Measurements from ENCODE around the gene FBXW12. TPM values are rescaled to one million over a fixed set of nuclear protein-coding genes. Genes with fewer than 3 reads are reported as not detected.

The FBXW12 gene
- total and polyA plus RNA-seq, 2 donors (not counting 3 experiments of a cell fraction or from before 2014, with no cell fraction given): not detected

- no peak for FAIRE-seq
Observed at GRCh38 chr3:48406443-48407431, 34.7 kb downstream of the FBXW12 start.

GRCh38 chr3:48407542-48408099 lies 35.6 kb downstream of the FBXW12 start:
- no peaks in the 10 kb centered on the region for H3K9me1 ChIP-seq (replicated peaks; ENCODE audit: control insufficient read depth, extremely low read depth, insufficient read depth, low read length)
- no peaks in the 10 kb centered on the region for H4K20me1 ChIP-seq (replicated peaks; ENCODE audit: control insufficient read depth, extremely low read depth, insufficient read depth, low read length)
- no peak overlapping the region for H3K9ac ChIP-seq (replicated peaks; ENCODE audit: extremely low read depth, insufficient read depth, low read length)
- H3K79me2 ChIP-seq (ENCODE audit: control insufficient read depth, insufficient read depth, low read length): no peaks in the 10 kb centered on the region
- BruUV-seq (replicated peaks): no TSS peak
- H3K4me2 ChIP-seq (ENCODE audit: insufficient read depth, low read length): no peak overlapping the region
- peaks cover 1% of the 10 kb centered on the region for H3K4me1 ChIP-seq (ENCODE audit: control insufficient read depth, extremely low read depth, insufficient read depth, low read length)
- H3K27ac ChIP-seq (ENCODE audit: insufficient read depth, low read depth, low read length): no peak overlapping the region
- no peak overlapping the region for H2AFZ ChIP-seq (ENCODE audit: low read depth, low read length)
- CTCF ChIA-PET: interaction anchor here (1.0 to 12.6 kb wide), 2 partner anchors 17 to 29 kb away, joined by 3 to 716 read pairs; no protein-coding TSS in a partner anchor
- H3K36me3 ChIP-seq (ENCODE audit: control insufficient read depth in 2 of 2, extremely low read depth in 1 of 2, insufficient read depth in 2 of 2, low read length in 2 of 2): peaks cover 0 to 34% of the 10 kb centered on the region in 2 experiments
- no peak for FAIRE-seq
- no peaks in the 10 kb centered on the region for H3K27me3 ChIP-seq (ENCODE audit: control insufficient read depth in 2 of 2, insufficient read depth in 2 of 2, low read length in 2 of 2)
- intact Hi-C loops (cut with micrococcal nuclease) (no loop called here), dilution Hi-C loops (cut with MboI; ENCODE audit: extremely low pct_ligation_motif_present, low sequenced_read_pairs) (no loop called here)
- H3K9me3 ChIP-seq (replicated peaks; ENCODE audit: control insufficient read depth, insufficient read depth, low read length): no peaks in the 10 kb centered on the region
- H3K4me3 ChIP-seq (replicated peaks in 1 of 3; ENCODE audit: insufficient read depth in 1 of 3, low read depth in 1 of 3, low read length in 3 of 3): no peak overlapping the region
- no peak for DNase-seq (ENCODE audit: low read depth, low spot score)
- POLR2A ChIA-PET: interaction anchor here (0.6 kb wide), 1 partner anchor 214 kb away, joined by 5 read pairs; no protein-coding TSS in a partner anchor
- TF ChIP-seq EZH2 (IDR thresholded peaks at IDR 0.05; ENCODE audit: borderline replicate concordance, low read depth, low read length, severe bottlenecking): no peak
- no peak for TF ChIP-seq POLR2AphosphoS5 (IDR thresholded peaks at IDR 0.05; ENCODE audit: insufficient read depth, low read depth, low read length)
- TF ChIP-seq POLR2A (IDR thresholded peaks at IDR 0.05; ENCODE audit: low read depth, low read length): no peak
- TF ChIP-seq MYC (IDR thresholded peaks at IDR 0.05; ENCODE audit: low read depth, low read length): no peak
- TF ChIP-seq GATA2 (IDR thresholded peaks at IDR 0.05; ENCODE audit: insufficient read depth, insufficient read length, low read depth, low read length): no peak
- TF ChIP-seq FOS (IDR thresholded peaks at IDR 0.05; ENCODE audit: borderline replicate concordance, insufficient read depth, low read length): no peak
- no peak for TF ChIP-seq JUN (IDR thresholded peaks at IDR 0.05; ENCODE audit: borderline replicate concordance, insufficient read depth, insufficient read length, low read depth)
- no peak for TF ChIP-seq MAX (IDR thresholded peaks at IDR 0.05; ENCODE audit: insufficient read depth, insufficient read length)
- no peak for TF ChIP-seq CTCF (IDR thresholded peaks at IDR 0.05; ENCODE audit: extremely low read depth in 1 of 2, insufficient read depth in 1 of 2, low read depth in 1 of 2, low read length in 2 of 2)

More at GRCh38 chr3:48406443-48407431, 34.7 kb downstream of the FBXW12 start:
- H4K20me1 ChIP-seq (replicated peaks; ENCODE audit: control insufficient read depth, extremely low read depth, insufficient read depth, low read length): no peaks in the 10 kb centered on the region
- no peaks in the 10 kb centered on the region for H3K9me3 ChIP-seq (replicated peaks; ENCODE audit: control insufficient read depth, insufficient read depth, low read length)
- H3K4me2 ChIP-seq (ENCODE audit: insufficient read depth, low read length): no peak overlapping the region
- intact Hi-C loops (cut with micrococcal nuclease): no loop called here
- H3K36me3 ChIP-seq (ENCODE audit: control insufficient read depth in 2 of 2, extremely low read depth in 1 of 2, insufficient read depth in 2 of 2, low read length in 2 of 2): peaks cover 0 to 30% of the 10 kb centered on the region in 2 experiments
- DNase-seq (ENCODE audit: low read depth, low spot score): no peak
- dilution Hi-C loops (cut with MboI; ENCODE audit: extremely low pct_ligation_motif_present, low sequenced_read_pairs): no loop called here
- CTCF ChIA-PET: interaction anchor here (12.6 kb wide), 1 partner anchor 30 kb away, joined by 716 read pairs; no protein-coding TSS in a partner anchor
- H3K4me3 ChIP-seq (replicated peaks in 1 of 3; ENCODE audit: insufficient read depth in 1 of 3, low read depth in 1 of 3, low read length in 3 of 3): no peak overlapping the region
- no TSS peak for BruUV-seq (replicated peaks)
- H3K9me1 ChIP-seq (replicated peaks; ENCODE audit: control insufficient read depth, extremely low read depth, insufficient read depth, low read length): no peaks in the 10 kb centered on the region
- no peak overlapping the region for H3K9ac ChIP-seq (replicated peaks; ENCODE audit: extremely low read depth, insufficient read depth, low read length)
- H3K79me2 ChIP-seq (ENCODE audit: control insufficient read depth, insufficient read depth, low read length): no peaks in the 10 kb centered on the region
- no peaks in the 10 kb centered on the region for H3K27me3 ChIP-seq (ENCODE audit: control insufficient read depth in 2 of 2, insufficient read depth in 2 of 2, low read length in 2 of 2)
- no peak overlapping the region for H3K27ac ChIP-seq (ENCODE audit: insufficient read depth, low read depth, low read length)
- H3K4me1 ChIP-seq (ENCODE audit: control insufficient read depth, extremely low read depth, insufficient read depth, low read length): peaks cover 7% of the 10 kb centered on the region
- POLR2A ChIA-PET: interaction anchor here (0.6 kb wide), 1 partner anchor 213 kb away, joined by 5 read pairs; no protein-coding TSS in a partner anchor
- no peak overlapping the region for H2AFZ ChIP-seq (ENCODE audit: low read depth, low read length)
- TF ChIP-seq JUN (IDR thresholded peaks at IDR 0.05; ENCODE audit: borderline replicate concordance, insufficient read depth, insufficient read length, low read depth): no peak
